Heart left ventricle (tissue), 13 donors: ENCODE measurements around the gene PIGN.

Experiments used
- CTCF ChIP-seq, 12 donors: fragments of 200-600 bp; sonication (generic) in 4 of 12; IDR thresholded peaks; one replicate each; pipeline versions ENCODE4 v1.5.0 to v1.8.0; 2018 to 2022; ENCODE audit warnings: antibody characterized with exemption in 12 of 12, mild to moderate bottlenecking in 5 of 12
- POLR2A ChIP-seq, 2 donors: fragments of 450-650 bp; IDR thresholded peaks; one replicate each; pipeline ENCODE4 v1.6.1; 2017; ENCODE audit warnings: antibody characterized with exemption in 2 of 2, mild to moderate bottlenecking in 2 of 2, moderate library complexity in 2 of 2
- donor health status: ischemic (EF 13 %, LVEDD 7.1; RV severe dilation, severe dysfunction).
- donor health status: DM: no; HTN: yes; CAD: no.
- donor health status: DM: no; HTN: no; CAD: no.
- donor health status: ischemic (EF 25% LVEDD 6.9; RV normal size, moderate dysfunction).
- donor health status: ischemic (EF 25% LVEDD 5.7; RV mildly dilated, moderate dysfunction).
- donor health status: ischemic (EF 35%, LVEDD 5.7; RV mildly dilated, moderate dysfunction).
- donor health status: nonischemic (EF 11% LVEDD 7.7; RV severe dilation, severe dysfunction).
- donor health status: DM: yes; HTN: yes; CAD: no.
- donor health status: PGD.
- donor health status: ischemic (EF 29% LVEDD 5.4; RV normal size, mild dysfunction).
- donor health status: nonischemic (EF 23%, LVEDD 6.1; RV moderate dilation, normal function).

DNA sequence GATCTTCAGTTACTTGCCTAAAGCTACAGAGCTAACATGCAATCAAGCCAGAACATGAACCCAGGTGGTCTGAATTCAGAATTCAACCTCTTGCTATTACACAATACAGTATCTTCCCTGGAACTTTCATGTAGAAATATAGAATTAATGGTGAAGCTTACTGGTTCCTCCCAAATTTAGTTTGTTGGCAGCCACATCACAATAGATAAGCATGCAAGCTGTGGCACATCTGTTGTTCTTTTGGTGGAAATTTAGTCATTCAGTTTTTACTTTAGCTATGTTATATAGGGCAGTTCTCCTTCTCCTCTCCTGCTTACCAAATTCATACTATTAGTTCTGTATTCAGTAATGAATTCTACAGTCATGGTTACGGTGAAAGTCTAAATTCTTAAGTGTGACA is 193.0 kb downstream of the PIGN start:
- TF ChIP-seq POLR2A (IDR thresholded peaks at IDR 0.05): no peak
- no peak for TF ChIP-seq CTCF (IDR thresholded peaks at IDR 0.05)
